ENCODE results near the gene YAE1. TPM values are rescaled to one million over a fixed set of nuclear protein-coding genes. Genes with fewer than 3 reads are reported as not detected.

The YAE1 gene
- total RNA-seq, 1 donor from 2014 or later, result 13.2 TPM

DNA sequence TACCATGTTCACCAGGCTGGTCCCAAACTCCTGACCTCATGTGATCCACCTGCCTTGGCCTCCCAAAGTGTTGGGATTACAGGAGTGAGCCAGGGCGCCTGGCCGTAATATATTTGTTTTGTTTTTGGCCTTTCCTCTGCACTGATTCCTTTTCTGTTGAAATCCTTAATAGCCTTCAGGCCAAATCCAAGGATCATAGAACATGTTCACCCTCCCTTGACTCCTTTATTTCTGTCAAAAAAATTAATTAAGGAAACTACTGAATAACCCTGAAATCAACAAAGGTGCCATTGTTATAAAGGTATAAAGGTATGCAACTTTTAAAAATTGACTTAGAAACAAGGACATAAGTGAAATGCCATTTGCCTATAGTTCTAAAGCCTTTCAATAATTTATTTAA is 41.7 kb downstream of the YAE1 start:
- no peaks in the 10 kb centered on the region for H3K36me3 ChIP-seq (ENCODE audit: control insufficient read depth, insufficient read depth, low read length)
- TF ChIP-seq, protein P1, sequence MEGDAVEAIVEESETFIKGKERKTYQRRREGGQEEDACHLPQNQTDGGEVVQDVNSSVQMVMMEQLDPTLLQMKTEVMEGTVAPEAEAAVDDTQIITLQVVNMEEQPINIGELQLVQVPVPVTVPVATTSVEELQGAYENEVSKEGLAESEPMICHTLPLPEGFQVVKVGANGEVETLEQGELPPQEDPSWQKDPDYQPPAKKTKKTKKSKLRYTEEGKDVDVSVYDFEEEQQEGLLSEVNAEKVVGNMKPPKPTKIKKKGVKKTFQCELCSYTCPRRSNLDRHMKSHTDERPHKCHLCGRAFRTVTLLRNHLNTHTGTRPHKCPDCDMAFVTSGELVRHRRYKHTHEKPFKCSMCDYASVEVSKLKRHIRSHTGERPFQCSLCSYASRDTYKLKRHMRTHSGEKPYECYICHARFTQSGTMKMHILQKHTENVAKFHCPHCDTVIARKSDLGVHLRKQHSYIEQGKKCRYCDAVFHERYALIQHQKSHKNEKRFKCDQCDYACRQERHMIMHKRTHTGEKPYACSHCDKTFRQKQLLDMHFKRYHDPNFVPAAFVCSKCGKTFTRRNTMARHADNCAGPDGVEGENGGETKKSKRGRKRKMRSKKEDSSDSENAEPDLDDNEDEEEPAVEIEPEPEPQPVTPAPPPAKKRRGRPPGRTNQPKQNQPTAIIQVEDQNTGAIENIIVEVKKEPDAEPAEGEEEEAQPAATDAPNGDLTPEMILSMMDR (IDR thresholded peaks at IDR 0.05; ENCODE audit: insufficient read depth, low read length, severe bottlenecking), result no peak
- DNase-seq (ENCODE audit: low read depth), result no peak
- no peak overlapping the region for H3K4me3 ChIP-seq (ENCODE audit: low read depth, low read length)
- H3K27me3 ChIP-seq (ENCODE audit: control insufficient read depth, insufficient read depth, low read length), result no peaks in the 10 kb centered on the region
- no peak for FAIRE-seq

DNA sequence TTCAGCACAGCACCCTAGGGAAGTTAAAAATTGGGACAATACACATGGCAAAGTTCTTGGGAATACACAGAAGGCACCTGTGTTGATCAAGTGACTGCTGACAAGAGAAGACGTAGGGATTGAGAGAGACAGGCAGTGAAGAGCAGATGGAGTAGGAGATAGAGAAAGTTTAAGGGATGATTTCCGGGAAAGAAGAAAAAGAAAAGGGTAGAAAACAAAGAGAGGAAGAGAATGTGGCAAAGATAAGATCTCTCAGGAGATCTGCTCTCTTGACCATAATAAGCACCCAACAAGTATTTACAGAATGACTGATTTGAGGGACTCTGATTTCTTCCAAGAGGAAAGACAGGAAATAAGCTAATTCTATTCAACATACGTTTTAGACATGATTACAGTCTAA is 42.1 kb downstream of the YAE1 start:
- FAIRE-seq (no peak), DNase-seq (ENCODE audit: low read depth) (no peak)
- TF ChIP-seq, protein P1 (IDR thresholded peaks at IDR 0.05; ENCODE audit: insufficient read depth, low read length, severe bottlenecking), result no peak
- Histone ChIP-seq H3K4me3 (ENCODE audit: low read depth, low read length) (no peak overlapping the region), H3K36me3 (ENCODE audit: control insufficient read depth, insufficient read depth, low read length) (no peaks in the 10 kb centered on the region), H3K27me3 (ENCODE audit: control insufficient read depth, insufficient read depth, low read length) (no peaks in the 10 kb centered on the region)

- Histone ChIP-seq H3K36me3 (ENCODE audit: control insufficient read depth, insufficient read depth, low read length) (no peaks in the 10 kb centered on the region), H3K4me3 (ENCODE audit: low read depth, low read length) (peak overlapping the region; percentile 36), H3K27me3 (ENCODE audit: control insufficient read depth, insufficient read depth, low read length) (no peaks in the 10 kb centered on the region)
- FAIRE-seq (no peak), DNase-seq (ENCODE audit: low read depth) (peak; percentile 82)
- TF ChIP-seq, protein P1 (IDR thresholded peaks at IDR 0.05; ENCODE audit: insufficient read depth, low read length, severe bottlenecking), result no peak
These were observed 43.1 kb downstream of the YAE1 start for GRCh38 chr7:39609113-39609934.

DNA sequence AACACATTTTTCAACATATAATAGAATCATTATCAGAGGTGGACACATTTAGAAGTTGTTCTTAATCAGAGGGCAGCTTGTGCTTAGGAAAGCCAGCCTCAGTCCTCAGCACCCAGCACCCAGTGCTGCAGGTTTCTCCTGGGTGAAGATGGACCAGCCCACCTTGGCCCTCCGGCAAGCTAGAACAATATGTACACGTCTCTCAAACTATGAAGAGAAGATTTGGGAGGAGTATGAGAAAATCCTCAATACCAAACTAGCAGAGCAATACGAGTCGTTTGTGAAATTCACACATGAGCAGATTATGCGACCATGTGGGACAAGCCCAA is 43.7 kb downstream of the YAE1 start:
- Histone ChIP-seq H3K27me3 (ENCODE audit: control insufficient read depth, insufficient read depth, low read length) (no peaks in the 10 kb centered on the region), H3K4me3 (ENCODE audit: low read depth, low read length) (peak overlapping the region; percentile 36), H3K36me3 (ENCODE audit: control insufficient read depth, insufficient read depth, low read length) (no peaks in the 10 kb centered on the region)
- FAIRE-seq (no peak), DNase-seq (ENCODE audit: low read depth) (no peak)
- TF ChIP-seq, protein P1 (IDR thresholded peaks at IDR 0.05; ENCODE audit: insufficient read depth, low read length, severe bottlenecking), result no peak

GRCh38 chr7:39613577-39613976 is 47.4 kb downstream of the YAE1 start:
- TF ChIP-seq, protein P1 (IDR thresholded peaks at IDR 0.05; ENCODE audit: insufficient read depth, low read length, severe bottlenecking), result no peak
- DNase-seq (ENCODE audit: low read depth) (peak; percentile 66), FAIRE-seq (no peak)
- Histone ChIP-seq H3K27me3 (ENCODE audit: control insufficient read depth, insufficient read depth, low read length) (no peaks in the 10 kb centered on the region), H3K4me3 (ENCODE audit: low read depth, low read length) (no peak overlapping the region), H3K36me3 (ENCODE audit: control insufficient read depth, insufficient read depth, low read length) (no peaks in the 10 kb centered on the region)

- no peak for FAIRE-seq
- no peaks in the 10 kb centered on the region for H3K27me3 ChIP-seq (ENCODE audit: control insufficient read depth, insufficient read depth, low read length)
- H3K36me3 ChIP-seq (ENCODE audit: control insufficient read depth, insufficient read depth, low read length), result no peaks in the 10 kb centered on the region
- DNase-seq (ENCODE audit: low read depth), result no peak
- TF ChIP-seq, protein P1 (IDR thresholded peaks at IDR 0.05; ENCODE audit: insufficient read depth, low read length, severe bottlenecking), result no peak
- H3K4me3 ChIP-seq (ENCODE audit: low read depth, low read length), result no peak overlapping the region
These were observed 48.1 kb downstream of the YAE1 start for GRCh38 chr7:39614299-39614698.
